Measurements from ENCODE around the gene COL23A1.

DNA sequence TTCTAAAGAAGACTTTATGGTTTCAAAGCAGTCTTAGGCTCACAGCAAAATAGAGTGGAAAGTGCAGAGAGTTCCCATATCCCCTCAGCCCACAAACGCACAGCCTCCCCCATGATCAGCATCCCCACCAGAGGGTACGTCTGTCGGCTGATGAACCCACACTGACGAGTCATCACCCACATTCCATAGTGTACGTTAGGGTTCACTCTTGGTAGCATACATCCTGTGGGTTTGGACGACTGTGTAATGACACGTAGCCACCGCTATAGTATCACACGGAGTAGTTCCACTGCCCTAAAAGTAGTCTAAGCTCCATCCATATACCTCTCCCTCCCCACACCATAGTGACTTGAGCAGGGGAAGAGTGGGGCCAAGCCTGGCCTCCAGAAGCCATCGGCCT, 221.9 kb downstream of the COL23A1 start:
- TF ChIP-seq POLR2AphosphoS5 (IDR thresholded peaks at IDR 0.05) (no peak), CTCF (IDR thresholded peaks at IDR 0.05) (no peak)
